Cardiac muscle cell (in vitro differentiated cells and primary cell): Measurements from ENCODE around the gene CACNB4. TPM values are rescaled to one million over a fixed set of nuclear protein-coding genes. Genes with fewer than 3 reads are reported as not detected.
"Not testable (repeated sequence)": the region's sequence is repeated elsewhere in the genome, so short reads cannot be mapped to it uniquely, and the experiment has no call there.

Experiments
- DNase-seq, 2 donors: peaks; one replicate each; pipeline versions ENCODE4 v3.0.0 to v3.0.0-alpha.2; 2010 to 2017; ENCODE audit warnings: low read depth in 1 of 2, low spot score in 1 of 2
- H3K27ac ChIP-seq: fragments of 200-600 bp; sonication (generic); 2 replicates; pipeline ENCODE4 v1.5.1; 2016
- H3K27me3 ChIP-seq: fragments of 200-600 bp; sonication (generic); 2 replicates; pipeline ENCODE4 v1.6.0; 2016; ENCODE audit warnings: control low read depth
- H3K36me3 ChIP-seq: fragments of 200-600 bp; sonication (generic); 2 replicates; pipeline ENCODE4 v1.5.1; 2016; ENCODE audit warnings: control low read depth
- H3K4me1 ChIP-seq: fragments of 200-600 bp; sonication (generic); 2 replicates; pipeline ENCODE4 v1.8.1; 2017; ENCODE audit warnings: low read depth, mild to moderate bottlenecking, mixed run types
- H3K4me3 ChIP-seq: fragments of 200-600 bp; sonication (generic); 2 replicates; pipeline ENCODE4 v1.5.1; 2016; ENCODE audit warnings: mild to moderate bottlenecking
- H3K9me3 ChIP-seq: fragments of 200-600 bp; sonication (generic); 2 replicates; pipeline ENCODE4 v1.5.1; 2017; ENCODE audit warnings: low read depth, mild to moderate bottlenecking, control low read depth
- polyA plus RNA-seq: library from polyadenylated mRNA; unstranded; fragments of >200 nt; fragmentation: Nextera tagmentation; extraction: Ambion mirVana; gene quantifications from 2 replicates; pipeline ENCODE4 v1.2.1, GENCODE V29; 2016
- total RNA-seq: library from RNA; depleted of rRNA; stranded (reverse); fragments of >200 nt; gene quantifications from 2 replicates; pipeline ENCODE4 v1.2.3, GENCODE V29; 2016
- TF ChIP-seq, protein P1 (sequence below): IDR thresholded peaks from 2 replicates; pipeline ENCODE4 v1.5.1; 2012; ENCODE audit warnings: low read depth, mild to moderate bottlenecking, low read length

Gene CACNB4
- total and polyA plus RNA-seq, 2 experiments from 2014 or later: 0.09 to 0.18 TPM

DNA sequence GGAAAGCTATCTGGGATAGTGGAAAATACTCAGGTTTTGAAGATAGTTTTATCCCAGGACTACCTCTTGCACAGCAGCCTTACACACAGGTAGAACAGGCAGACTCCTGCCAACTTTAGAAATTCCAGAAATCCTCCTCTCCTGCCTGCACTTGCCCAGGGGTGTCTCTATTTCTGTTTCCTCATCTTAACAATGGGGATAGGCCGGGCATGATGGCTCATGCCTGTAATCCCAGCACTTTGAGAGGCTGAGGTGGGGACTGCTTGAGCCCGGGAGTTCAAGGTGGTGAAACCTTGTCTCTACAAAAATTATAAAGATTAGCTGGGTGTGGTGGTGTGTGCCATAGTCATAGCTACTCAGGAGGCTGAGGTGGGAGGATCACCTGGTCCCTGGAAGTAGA, 153.7 kb downstream of the CACNB4 start:
- Histone ChIP-seq H3K4me1 (no peaks in the 10 kb centered on the region), H3K36me3 (no peaks in the 10 kb centered on the region), H3K27me3 (no peaks in the 10 kb centered on the region), H3K4me3 (no peak overlapping the region), H3K9me3 (no peaks in the 10 kb centered on the region), H3K27ac (no peak overlapping the region)
- TF ChIP-seq, protein P1, sequence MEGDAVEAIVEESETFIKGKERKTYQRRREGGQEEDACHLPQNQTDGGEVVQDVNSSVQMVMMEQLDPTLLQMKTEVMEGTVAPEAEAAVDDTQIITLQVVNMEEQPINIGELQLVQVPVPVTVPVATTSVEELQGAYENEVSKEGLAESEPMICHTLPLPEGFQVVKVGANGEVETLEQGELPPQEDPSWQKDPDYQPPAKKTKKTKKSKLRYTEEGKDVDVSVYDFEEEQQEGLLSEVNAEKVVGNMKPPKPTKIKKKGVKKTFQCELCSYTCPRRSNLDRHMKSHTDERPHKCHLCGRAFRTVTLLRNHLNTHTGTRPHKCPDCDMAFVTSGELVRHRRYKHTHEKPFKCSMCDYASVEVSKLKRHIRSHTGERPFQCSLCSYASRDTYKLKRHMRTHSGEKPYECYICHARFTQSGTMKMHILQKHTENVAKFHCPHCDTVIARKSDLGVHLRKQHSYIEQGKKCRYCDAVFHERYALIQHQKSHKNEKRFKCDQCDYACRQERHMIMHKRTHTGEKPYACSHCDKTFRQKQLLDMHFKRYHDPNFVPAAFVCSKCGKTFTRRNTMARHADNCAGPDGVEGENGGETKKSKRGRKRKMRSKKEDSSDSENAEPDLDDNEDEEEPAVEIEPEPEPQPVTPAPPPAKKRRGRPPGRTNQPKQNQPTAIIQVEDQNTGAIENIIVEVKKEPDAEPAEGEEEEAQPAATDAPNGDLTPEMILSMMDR: no peak
- DNase-seq: no peak

DNA sequence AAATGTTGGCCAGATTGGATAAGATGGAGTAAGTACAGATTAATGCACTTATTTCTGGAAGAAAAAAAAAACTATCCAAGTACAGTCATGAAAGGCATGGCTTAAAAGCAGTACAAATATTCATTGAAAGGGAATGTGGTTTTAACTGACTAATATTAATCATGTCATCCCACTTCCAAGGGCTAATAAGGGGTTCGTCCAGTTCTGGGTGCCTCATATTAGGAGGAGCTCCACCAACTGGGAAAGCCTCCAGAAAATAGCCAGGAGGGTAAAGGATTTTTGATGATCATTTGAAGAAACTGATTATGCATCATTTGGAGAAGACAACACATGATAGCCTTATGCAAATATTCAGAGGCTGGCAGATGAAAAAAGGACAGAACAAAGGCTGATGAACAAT, 155.4 kb downstream of the CACNB4 start:
- H3K4me3 ChIP-seq: no peak overlapping the region
- H3K4me1 ChIP-seq: no peaks in the 10 kb centered on the region
- TF ChIP-seq, protein P1: no peak

DNA sequence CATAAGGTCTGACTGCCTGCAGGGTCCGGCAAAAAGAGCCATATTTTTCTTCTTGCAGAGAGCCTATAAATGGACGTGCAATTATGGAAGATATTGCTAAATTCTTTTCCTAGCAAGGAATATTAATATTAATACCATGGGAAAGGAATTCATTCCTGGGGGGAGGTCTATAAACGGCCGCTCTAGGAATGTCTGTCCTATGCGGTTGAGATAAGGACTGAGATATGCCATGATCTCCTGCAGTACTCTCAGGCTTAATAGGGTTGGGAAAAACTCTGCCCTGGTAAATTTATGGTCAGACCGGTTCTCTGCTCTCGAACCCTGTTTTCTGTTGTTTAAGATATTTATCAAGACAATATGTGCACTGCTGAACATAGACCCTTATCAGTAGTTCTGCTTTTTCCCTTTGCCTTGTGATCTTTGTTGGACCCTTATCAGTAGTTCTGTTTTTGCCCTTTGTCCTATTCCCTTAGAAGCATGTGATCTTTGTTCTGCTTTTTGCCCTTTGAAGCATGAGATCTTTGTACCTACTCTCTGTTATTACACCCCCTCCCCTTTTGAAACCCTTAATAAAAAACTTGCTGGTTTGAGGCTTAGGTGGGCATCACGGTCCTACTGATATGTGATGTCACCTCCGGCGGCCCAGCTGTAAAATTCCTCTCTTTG, 156.2 kb downstream of the CACNB4 start:
- not testable (repeated sequence) for H3K36me3 ChIP-seq, H3K27ac ChIP-seq, H3K9me3 ChIP-seq, DNase-seq, H3K4me3 ChIP-seq, H3K27me3 ChIP-seq, H3K4me1 ChIP-seq

More for the DNA sequence above, 155.4 kb downstream of the CACNB4 start:
- no peaks in the 10 kb centered on the region for H3K36me3 ChIP-seq
- no peak for DNase-seq
- H3K27me3 ChIP-seq: no peaks in the 10 kb centered on the region
- H3K9me3 ChIP-seq: no peaks in the 10 kb centered on the region
- H3K27ac ChIP-seq: no peak overlapping the region

DNA sequence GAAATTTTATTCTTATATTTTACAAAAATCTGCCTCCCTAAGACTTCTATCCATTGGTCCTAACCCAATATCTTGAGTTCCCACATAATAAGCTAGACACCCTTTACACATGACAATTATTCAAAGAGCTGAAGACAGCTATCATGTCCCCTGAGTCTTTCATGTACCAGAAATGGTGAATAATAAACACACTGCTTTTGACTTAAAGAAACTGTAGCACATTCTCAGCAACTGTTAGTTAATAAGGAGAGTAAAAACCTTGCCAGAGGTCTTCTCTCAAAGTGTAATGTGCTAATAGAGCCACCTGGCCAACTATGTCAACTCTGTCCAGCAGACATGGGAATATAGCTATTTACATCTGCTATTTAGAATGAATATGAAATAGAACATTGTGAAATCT, 160.9 kb downstream of the CACNB4 start:
- H3K4me1 ChIP-seq: no peaks in the 10 kb centered on the region
- H3K27ac ChIP-seq: no peak overlapping the region
- no peak for DNase-seq
- H3K36me3 ChIP-seq: no peaks in the 10 kb centered on the region
- TF ChIP-seq, protein P1: no peak
- H3K4me3 ChIP-seq: no peak overlapping the region
- H3K9me3 ChIP-seq: no peaks in the 10 kb centered on the region
- no peaks in the 10 kb centered on the region for H3K27me3 ChIP-seq

DNA sequence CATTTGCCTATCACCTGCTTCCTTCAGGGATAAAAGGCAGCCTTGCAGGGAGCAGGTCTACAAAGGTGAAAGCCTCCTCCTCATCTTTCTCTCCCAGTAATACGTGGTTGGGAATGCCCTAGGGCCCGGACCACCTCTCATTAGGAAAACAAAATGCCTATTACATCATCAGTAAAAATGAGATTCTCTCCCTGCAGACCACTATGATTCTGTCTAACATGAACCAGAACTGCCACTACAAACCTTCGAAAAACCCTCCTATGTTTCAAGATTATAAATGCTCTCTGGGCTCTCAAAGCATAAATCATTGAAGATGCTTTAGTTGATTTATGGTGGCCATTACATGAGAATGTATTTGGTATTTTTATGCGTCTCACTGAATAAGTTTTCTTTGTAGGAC, 162.2 kb downstream of the CACNB4 start:
- DNase-seq: no peak
- Histone ChIP-seq H3K27ac (no peak overlapping the region), H3K27me3 (no peaks in the 10 kb centered on the region), H3K36me3 (no peaks in the 10 kb centered on the region), H3K4me1 (no peaks in the 10 kb centered on the region), H3K9me3 (no peaks in the 10 kb centered on the region), H3K4me3 (no peak overlapping the region)
- TF ChIP-seq, protein P1: no peak

DNA sequence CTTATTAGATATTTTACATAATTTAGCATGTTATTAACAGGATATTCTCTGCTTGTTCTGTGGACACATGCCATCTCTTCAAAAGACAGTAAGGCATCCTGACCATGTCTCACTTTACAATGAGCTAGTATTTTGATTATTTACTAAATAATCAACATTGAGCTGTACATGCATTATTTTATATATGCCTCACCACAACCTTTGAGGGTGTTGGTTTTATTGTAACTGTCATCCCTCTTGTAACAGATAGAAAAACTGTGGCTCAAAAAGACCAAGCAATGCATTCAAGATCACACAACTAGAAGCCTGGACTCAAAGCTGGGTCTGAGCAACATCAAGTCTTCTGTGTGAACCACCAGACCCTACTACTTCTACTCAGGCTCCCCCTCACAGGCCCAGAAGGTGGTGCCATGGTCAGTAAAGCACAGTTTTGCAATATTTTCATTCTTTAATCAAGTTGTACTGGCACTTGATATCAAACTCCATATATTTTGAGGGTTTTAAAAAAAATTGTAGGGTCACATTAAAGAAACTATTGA, 165.5 kb downstream of the CACNB4 start:
- Histone ChIP-seq H3K4me3 (no peak overlapping the region), H3K27ac (no peak overlapping the region), H3K4me1 (no peaks in the 10 kb centered on the region), H3K36me3 (no peaks in the 10 kb centered on the region), H3K9me3 (no peaks in the 10 kb centered on the region), H3K27me3 (no peaks in the 10 kb centered on the region)
- TF ChIP-seq, protein P1: no peak
- no peak for DNase-seq
